Stimulated activated CD4-positive, alpha-beta T cell treated with anti-CD3 and anti-CD28 coated beads, Interleukin-1b, Interleukin-23, amount 100 ng/mL, for 48 hours (primary cell): ENCODE measurements around the gene ZC3H7B.
"Not testable (repeated sequence)": the region's sequence is repeated elsewhere in the genome, so short reads cannot be mapped to it uniquely, and the experiment has no call there.

Experiments used
- DNase-seq: peaks from one replicate; pipeline ENCODE4 v3.0.0-alpha.2; 2020

Gene ZC3H7B

GRCh38 chr22:41387341-41387740, 86.0 kb downstream of the ZC3H7B start:
- DNase-seq, result no peak

- DNase-seq, result no peak
These were observed 92.7 kb downstream of the ZC3H7B start for GRCh38 chr22:41394012-41394356.

- DNase-seq, result no peak
These were observed 94.4 kb downstream of the ZC3H7B start for GRCh38 chr22:41395531-41396240.

GRCh38 chr22:41397143-41397811, 96.0 kb downstream of the ZC3H7B start:
- DNase-seq, result no peak

GRCh38 chr22:41398921-41399320, 97.6 kb downstream of the ZC3H7B start:
- no peak for DNase-seq

- DNase-seq, result no peak
These were observed 100.7 kb downstream of the ZC3H7B start for GRCh38 chr22:41401781-41402648.

- DNase-seq, result not testable (repeated sequence)
These were observed 101.5 kb downstream of the ZC3H7B start for GRCh38 chr22:41402851-41403250.

- DNase-seq, result peak; percentile 90
These were observed 102.4 kb downstream of the ZC3H7B start for GRCh38 chr22:41403532-41404318.

- DNase-seq, result peak; percentile 44
These were observed 104.3 kb downstream of the ZC3H7B start for GRCh38 chr22:41405588-41405987.

GRCh38 chr22:41406410-41406809, 105.1 kb downstream of the ZC3H7B start:
- DNase-seq, result no peak

GRCh38 chr22:41407433-41407832, 106.1 kb downstream of the ZC3H7B start:
- DNase-seq, result no peak

GRCh38 chr22:41408665-41409064, 107.3 kb downstream of the ZC3H7B start:
- DNase-seq, result no peak
